Peyer's patch (tissue), 4 donors: ENCODE results near the gene EVA1A. TPM values are rescaled to one million over a fixed set of nuclear protein-coding genes. Genes with fewer than 3 reads are reported as not detected.

Experiments used
- DNase-seq, 3 donors: peaks; one replicate each; pipeline ENCODE4 v3.0.0-alpha.2; 2017 to 2019
- H3K27ac ChIP-seq, 4 donors: fragments of 200-600 bp; sonication (generic); one replicate each; pipeline ENCODE4 v1.5.1; 2016 to 2019
- H3K27me3 ChIP-seq, 2 donors: fragments of 200-600 bp; sonication (generic); one replicate each; pipeline ENCODE4 v1.5.1; 2019
- H3K36me3 ChIP-seq, 3 donors: fragments of 200-600 bp; sonication (generic); one replicate each; pipeline ENCODE4 v1.5.1; 2016 to 2019
- H3K4me1 ChIP-seq, 4 donors: fragments of 200-600 bp; sonication (generic); one replicate each; pipeline ENCODE4 v1.5.1; 2016 to 2019
- H3K4me3 ChIP-seq, 4 donors: fragments of 200-600 bp; sonication (generic); 1 replicate in 3 of 4; 2 replicates in 1 of 4; pipeline ENCODE4 v1.5.1; 2016 to 2019; ENCODE audit warnings: mild to moderate bottlenecking in 1 of 4
- H3K9me3 ChIP-seq, 4 donors: fragments of 200-600 bp; sonication (generic); one replicate each; pipeline ENCODE4 v1.5.1; 2016 to 2019; ENCODE audit warnings: mild to moderate bottlenecking in 1 of 4
- POLR2A ChIP-seq, 2 donors: fragments of 450-650 bp; IDR thresholded peaks; one replicate each; pipeline ENCODE4 v1.5.1; 2017; ENCODE audit warnings: antibody characterized with exemption in 2 of 2, mild to moderate bottlenecking in 2 of 2, moderate library complexity in 2 of 2
- total RNA-seq, 4 donors: library from RNA; depleted of rRNA; stranded (reverse); fragments of >200 nt; gene quantifications; one replicate each; pipeline ENCODE4 v1.1.0, GENCODE V29; 2016
- TF ChIP-seq, protein P1 (sequence below), 6 experiments: fragments of 450-650 bp in 4 of 6; fragments of 200-600 bp in 2 of 6; sonication (generic) in 1 of 6; IDR thresholded peaks; one replicate each; pipeline ENCODE4 v1.5.1; 2017 to 2019; ENCODE audit warnings: antibody characterized with exemption in 6 of 6, mild to moderate bottlenecking in 3 of 6, moderate library complexity in 1 of 6

Gene EVA1A
- total RNA-seq, 4 donors from 2014 or later, result 0.70 to 18.2 (median 5.8) TPM

DNA sequence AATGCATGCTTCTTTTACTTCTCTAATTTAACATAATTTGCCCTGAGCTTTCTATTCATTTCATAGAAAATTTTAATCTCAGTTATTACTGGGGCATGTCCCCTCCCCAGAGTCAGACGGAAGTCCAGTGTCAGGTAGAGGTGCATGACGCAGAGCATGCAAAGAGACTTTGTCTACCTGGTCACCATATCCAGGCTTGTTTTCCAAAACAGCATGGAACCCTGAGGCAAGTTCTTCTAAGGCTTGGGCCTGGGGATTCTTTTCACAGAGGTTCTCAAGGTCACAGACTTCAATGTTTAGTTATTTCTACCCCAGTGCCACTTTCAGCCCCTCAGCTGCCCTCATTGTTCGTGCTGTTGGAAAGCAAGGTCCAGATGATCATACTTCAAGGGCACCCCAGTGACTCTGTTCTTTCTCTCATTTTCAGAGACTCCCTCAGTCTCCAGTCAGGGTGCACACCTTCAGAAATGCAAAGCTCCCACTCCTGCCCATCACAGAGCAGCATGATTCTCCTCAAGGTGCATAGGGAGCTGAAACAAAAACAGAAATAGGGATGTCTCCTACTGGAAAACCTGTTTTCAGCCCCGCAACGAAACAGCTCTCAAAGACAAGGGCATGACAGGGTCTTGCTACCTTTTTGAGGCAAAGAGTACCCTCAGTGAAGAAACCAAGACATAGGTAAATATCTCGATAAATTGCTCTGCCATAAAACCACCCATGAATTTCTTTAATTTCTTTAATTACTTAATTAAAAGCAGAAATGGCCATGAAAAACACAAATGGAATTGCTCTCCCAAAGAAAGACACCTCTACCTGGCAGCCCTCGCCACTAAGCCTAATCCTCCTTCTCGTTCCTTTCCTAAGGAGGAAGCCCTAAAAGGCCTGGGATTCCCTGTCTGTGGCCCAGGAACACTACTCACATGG is 9.5 kb upstream of the EVA1A start:
- Histone ChIP-seq H3K9me3 (no peaks in the 10 kb centered on the region), H3K4me1 (no peaks in the 10 kb centered on the region), H3K27me3 (no peaks in the 10 kb centered on the region), H3K27ac (no peak overlapping the region), H3K36me3 (no peaks in the 10 kb centered on the region), H3K4me3 (no peak overlapping the region)
- no peak for DNase-seq
- TF ChIP-seq POLR2A (IDR thresholded peaks at IDR 0.05), result no peak
- TF ChIP-seq, protein P1, sequence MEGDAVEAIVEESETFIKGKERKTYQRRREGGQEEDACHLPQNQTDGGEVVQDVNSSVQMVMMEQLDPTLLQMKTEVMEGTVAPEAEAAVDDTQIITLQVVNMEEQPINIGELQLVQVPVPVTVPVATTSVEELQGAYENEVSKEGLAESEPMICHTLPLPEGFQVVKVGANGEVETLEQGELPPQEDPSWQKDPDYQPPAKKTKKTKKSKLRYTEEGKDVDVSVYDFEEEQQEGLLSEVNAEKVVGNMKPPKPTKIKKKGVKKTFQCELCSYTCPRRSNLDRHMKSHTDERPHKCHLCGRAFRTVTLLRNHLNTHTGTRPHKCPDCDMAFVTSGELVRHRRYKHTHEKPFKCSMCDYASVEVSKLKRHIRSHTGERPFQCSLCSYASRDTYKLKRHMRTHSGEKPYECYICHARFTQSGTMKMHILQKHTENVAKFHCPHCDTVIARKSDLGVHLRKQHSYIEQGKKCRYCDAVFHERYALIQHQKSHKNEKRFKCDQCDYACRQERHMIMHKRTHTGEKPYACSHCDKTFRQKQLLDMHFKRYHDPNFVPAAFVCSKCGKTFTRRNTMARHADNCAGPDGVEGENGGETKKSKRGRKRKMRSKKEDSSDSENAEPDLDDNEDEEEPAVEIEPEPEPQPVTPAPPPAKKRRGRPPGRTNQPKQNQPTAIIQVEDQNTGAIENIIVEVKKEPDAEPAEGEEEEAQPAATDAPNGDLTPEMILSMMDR (IDR thresholded peaks at IDR 0.05), result no peak

DNA sequence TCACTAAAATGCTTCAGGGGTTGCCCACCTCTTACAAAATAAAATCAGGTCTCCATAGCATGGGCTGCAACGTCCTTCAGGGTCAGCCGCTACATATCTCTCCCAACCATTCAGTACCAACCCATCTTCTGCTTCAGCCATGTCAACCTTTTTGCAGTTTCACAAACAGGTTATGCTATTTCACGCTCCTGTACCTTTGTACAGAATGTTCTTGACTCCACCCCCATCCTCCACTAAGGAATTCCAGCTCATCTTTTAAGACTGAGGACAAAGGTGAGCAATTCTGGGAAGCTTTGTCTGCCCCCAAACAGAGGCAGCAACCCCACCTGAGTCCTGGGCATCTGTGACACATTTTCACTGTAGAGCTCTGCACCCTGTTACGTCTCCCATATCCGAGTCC is 8.8 kb upstream of the EVA1A start:
- no peaks in the 10 kb centered on the region for H3K36me3 ChIP-seq
- H3K9me3 ChIP-seq, result no peaks in the 10 kb centered on the region
- no peaks in the 10 kb centered on the region for H3K4me1 ChIP-seq
- TF ChIP-seq POLR2A (IDR thresholded peaks at IDR 0.05), result no peak
- TF ChIP-seq, protein P1 (IDR thresholded peaks at IDR 0.05), result no peak
- H3K4me3 ChIP-seq, result no peak overlapping the region
- H3K27me3 ChIP-seq, result no peaks in the 10 kb centered on the region
- no peak overlapping the region for H3K27ac ChIP-seq
- no peak for DNase-seq

DNA sequence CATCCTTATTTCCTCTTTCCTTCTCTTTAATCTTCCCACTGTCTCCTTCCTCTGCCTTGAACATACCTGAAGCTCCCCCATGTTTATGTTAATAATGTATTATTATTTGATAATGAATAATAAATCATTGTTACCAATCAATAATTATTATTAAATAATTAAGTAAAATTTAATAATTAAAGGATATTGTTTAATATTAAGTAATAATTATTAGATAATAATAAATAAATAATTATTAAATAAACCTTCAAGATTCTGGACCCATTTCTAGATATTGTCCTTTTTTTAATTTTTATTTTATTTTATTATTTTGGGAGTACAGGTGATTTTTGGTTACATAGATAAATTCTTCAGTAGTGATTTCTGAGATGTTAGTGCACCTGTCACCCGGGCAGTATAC is 7.4 kb upstream of the EVA1A start:
- H3K36me3 ChIP-seq, result no peaks in the 10 kb centered on the region
- no peak for DNase-seq

DNA sequence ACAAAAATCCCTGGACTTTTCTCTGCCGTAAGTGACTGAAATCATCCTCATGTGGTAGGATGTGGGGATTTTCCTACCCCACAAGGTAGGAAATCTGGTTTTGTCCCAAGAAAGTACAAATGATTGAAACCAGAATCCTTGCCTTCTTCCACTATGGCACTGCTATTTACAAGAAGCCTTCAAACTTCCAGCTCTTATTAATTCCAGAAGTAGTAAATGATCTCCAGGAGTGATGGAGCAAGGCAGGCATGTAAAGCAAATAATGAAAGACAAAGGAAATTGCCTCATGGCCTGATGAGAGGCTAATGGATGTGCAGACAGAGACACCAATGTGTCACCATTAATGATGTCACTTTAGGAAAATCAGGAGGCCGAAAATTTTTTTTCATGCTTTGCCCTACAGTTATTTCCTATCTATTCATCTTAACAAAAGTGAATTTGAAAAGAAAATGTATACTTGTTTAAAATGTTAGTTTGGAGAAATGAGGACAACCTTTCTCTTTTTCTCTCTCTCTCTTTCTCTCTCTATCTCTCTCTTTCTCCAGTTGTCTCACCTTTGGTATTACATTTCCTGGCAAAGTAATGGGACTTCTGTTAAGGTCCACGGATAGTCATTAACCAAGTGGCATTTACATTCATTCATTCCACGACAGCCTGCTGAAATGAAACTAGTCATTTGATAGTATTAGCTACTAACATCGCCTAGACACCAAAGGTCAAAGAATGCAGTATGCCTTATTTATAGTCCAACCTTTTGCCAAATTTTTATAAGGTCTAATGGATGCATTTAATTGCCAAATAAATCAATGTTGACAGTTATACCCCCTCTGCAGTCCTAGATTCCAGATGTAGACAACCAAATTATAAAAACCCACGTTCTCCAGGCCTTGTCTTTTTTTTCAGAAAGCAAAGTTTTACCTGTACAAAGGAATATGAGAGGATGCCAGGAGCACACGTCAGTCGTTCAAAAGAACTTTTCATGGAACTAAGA is 5.0 kb upstream of the EVA1A start:
- no peaks in the 10 kb centered on the region for H3K36me3 ChIP-seq
- no peak for TF ChIP-seq POLR2A (IDR thresholded peaks at IDR 0.05)
- TF ChIP-seq, protein P1 (IDR thresholded peaks at IDR 0.05), result no peak
- H3K27ac ChIP-seq, result no peak overlapping the region
- no peaks in the 10 kb centered on the region for H3K4me1 ChIP-seq
- DNase-seq, result no peak
- H3K27me3 ChIP-seq, result no peaks in the 10 kb centered on the region
- no peaks in the 10 kb centered on the region for H3K9me3 ChIP-seq
- H3K4me3 ChIP-seq, result no peak overlapping the region

More for the DNA sequence above, 7.4 kb upstream of the EVA1A start:
- no peaks in the 10 kb centered on the region for H3K9me3 ChIP-seq
- TF ChIP-seq, protein P1 (IDR thresholded peaks at IDR 0.05), result no peak
- TF ChIP-seq POLR2A (IDR thresholded peaks at IDR 0.05), result no peak
- no peaks in the 10 kb centered on the region for H3K4me1 ChIP-seq
- H3K27me3 ChIP-seq, result no peaks in the 10 kb centered on the region
- H3K4me3 ChIP-seq, result no peak overlapping the region
- H3K27ac ChIP-seq, result no peak overlapping the region

DNA sequence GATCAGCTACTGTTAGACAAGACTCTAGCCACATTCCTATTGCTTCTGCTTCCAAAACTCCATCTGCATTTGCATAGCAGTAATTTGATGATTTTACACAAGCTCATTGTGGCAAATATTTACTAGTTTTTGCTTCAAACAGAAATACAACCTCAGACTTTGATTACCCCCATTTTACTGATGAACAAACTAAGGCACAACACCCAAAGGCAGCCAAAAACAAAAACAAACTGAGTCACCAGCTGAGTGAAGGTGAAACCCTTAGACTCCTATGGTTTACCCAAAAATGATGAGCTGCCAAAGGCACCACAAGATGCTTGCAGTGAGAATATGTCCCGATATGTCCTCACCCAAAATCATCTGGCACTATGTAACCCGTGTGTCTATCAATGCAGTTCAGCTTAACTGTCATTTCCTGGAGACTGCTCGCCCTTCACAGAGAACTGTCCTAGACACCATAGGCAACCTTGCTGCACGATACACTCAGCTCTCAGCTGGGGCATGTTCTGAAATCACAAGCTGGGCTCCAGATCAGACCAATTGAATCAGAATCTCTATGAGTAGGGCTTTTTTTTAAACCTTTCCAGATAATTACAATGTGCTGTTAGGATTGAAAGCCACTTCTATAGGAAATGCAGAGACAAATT is 4.1 kb upstream of the EVA1A start:
- Histone ChIP-seq H3K9me3 (no peaks in the 10 kb centered on the region), H3K36me3 (no peaks in the 10 kb centered on the region), H3K4me3 (no peak overlapping the region), H3K27me3 (no peaks in the 10 kb centered on the region), H3K4me1 (peaks cover 0 to 3% (median 1%) of the 10 kb centered on the region in 4 donors), H3K27ac (no peak overlapping the region)
- TF ChIP-seq POLR2A (IDR thresholded peaks at IDR 0.05), result no peak
- TF ChIP-seq, protein P1 (IDR thresholded peaks at IDR 0.05), result no peak
- no peak for DNase-seq
